T-helper 1 cell treated with Interleukin-12 subunit alpha and Interleukin-12 subunit beta and Interleukin-4 antibody, amounts not matched to agents 30 ng/mL and 1 ng/mL, for 36 hours (primary cell): Measurements from ENCODE around the gene POLDIP3. TPM values are rescaled to one million over a fixed set of nuclear protein-coding genes. Genes with fewer than 3 reads are reported as not detected.
"Not testable (repeated sequence)": the region's sequence is repeated elsewhere in the genome, so short reads cannot be mapped to it uniquely, and the experiment has no call there.

Experiments used
- intact Hi-C: fragments of 100-400 bp; cut with micrococcal nuclease; formaldehyde crosslinking; loops from one replicate; pipeline ENCODE4 v1.15.1; 2024
- total RNA-seq: library from RNA; stranded (reverse); gene quantifications from 2 replicates; pipeline ENCODE4 v1.2.3, GENCODE V29; 2022

The POLDIP3 gene
- total RNA-seq, 1 donor from 2014 or later, result 78.4 TPM

DNA sequence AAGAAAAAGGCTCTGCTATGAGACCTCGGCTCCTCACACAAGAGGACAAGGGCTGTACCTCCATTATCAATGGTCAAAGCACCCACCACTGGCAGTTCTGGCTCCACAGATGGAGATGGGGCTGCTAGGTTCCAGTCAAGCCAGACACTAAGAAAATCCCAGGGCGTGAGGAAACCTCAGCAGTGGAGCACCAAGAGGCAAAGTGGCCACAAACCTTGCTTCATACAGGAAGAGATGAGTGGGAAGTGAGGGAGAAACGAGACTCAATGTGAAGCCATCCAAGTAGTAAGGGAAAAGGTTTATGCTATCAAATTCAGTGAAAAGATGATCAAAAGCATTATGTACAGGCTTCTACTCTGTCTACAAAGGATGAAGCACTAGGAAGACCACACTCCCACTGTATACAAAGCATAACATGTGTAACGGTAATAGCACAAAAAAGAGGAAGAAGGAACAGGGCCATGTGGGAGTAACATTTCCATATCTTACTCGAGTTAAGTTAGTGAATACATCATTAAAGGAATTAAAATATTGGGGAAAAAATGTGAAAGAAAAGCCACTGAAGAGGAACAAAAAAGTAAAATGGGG, 27.0 kb downstream of the POLDIP3 start:
- intact Hi-C loops, result no loop called here

DNA sequence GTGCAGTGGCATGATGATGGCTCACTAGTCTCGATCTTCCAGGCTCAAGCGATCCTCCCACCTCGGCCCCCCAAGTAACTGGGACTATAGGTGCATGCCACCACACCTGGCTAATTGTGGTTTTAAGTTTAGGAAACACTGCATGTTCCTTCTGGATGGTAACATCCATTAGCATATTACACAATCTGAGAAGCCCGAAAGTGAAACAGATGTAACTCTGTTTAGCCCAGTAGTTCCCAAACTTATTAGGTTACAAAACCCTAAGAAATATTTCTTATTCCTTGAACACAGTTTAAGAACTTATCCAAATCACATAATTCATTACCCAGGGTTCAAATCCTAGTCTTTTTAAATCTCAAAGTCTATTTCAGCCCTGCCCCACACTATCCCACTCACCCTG, 28.3 kb downstream of the POLDIP3 start:
- intact Hi-C loops, result no loop called here

DNA sequence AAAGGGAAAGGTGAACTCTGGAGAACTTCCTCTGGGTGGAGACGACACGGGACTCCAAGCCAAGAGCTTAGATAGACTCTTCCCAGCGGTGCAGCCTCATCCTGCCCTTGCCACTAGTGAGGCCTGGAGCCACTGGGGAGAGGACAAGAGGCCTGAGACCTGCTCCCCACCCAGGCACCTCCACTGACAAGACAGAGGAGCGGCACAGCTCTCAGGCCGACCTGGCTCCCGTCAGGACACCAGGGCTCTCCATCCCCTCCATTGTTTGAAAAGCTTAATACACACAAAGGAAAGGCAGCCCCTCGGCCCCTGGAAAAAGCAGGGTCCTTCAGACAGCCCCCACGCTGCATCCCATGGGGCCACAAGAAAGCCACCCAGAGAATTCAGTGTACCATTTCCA, 29.6 kb downstream of the POLDIP3 start:
- intact Hi-C loops, result no loop called here

DNA sequence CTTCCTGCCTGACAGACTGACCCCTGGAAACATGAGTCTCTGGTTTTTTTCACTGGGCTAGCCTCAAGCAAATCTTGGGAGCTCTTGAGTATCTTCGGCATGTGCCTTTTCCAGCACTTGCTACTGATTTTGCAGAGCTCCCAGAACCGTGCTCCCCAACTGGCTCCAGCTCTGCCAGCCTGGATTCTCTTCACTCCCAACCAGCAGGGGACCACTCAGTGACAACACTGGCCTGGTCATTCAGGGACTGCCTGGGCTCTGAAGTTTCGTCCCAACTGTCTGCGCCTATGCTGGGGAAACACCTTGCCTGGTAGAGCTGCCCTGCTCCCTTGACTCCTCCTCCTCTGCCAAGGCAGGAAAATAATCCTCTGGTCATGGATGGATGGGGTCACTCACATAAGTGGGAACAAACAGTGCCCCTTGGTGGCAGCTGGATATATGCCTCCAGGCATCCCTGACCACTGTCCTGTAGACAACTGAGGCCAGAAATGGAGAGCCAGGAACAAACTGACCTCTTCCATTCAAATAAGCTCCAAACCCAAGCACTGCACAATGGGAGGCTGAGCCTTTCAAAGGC, 30.2 kb downstream of the POLDIP3 start:
- intact Hi-C loops, result no loop called here

DNA sequence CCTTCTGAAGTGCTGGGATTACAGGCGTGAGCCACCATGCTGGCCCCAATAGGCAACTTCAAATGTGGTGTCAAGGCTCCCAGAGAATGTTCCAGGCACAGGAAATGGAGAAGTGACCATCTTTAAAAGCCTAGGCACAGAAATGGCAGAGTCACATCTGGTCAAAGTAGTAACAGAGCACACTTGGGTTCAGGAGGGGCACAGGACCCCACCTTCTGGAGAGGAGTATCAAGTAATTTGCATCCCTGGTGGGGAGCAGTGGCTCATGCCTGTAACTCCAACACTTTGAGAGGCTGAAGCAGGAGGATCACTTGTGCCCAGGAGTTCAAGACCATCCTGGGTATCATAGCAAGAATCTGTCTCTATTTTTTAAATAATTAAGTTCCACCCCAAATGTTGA, 31.7 kb downstream of the POLDIP3 start:
- intact Hi-C loops, result loop anchor here (1.0 to 2.0 kb wide), 4 partner anchors 30 to 274 kb away; partner anchors contain the start of genes ARFGAP3, POLDIP3 and SERHL2

DNA sequence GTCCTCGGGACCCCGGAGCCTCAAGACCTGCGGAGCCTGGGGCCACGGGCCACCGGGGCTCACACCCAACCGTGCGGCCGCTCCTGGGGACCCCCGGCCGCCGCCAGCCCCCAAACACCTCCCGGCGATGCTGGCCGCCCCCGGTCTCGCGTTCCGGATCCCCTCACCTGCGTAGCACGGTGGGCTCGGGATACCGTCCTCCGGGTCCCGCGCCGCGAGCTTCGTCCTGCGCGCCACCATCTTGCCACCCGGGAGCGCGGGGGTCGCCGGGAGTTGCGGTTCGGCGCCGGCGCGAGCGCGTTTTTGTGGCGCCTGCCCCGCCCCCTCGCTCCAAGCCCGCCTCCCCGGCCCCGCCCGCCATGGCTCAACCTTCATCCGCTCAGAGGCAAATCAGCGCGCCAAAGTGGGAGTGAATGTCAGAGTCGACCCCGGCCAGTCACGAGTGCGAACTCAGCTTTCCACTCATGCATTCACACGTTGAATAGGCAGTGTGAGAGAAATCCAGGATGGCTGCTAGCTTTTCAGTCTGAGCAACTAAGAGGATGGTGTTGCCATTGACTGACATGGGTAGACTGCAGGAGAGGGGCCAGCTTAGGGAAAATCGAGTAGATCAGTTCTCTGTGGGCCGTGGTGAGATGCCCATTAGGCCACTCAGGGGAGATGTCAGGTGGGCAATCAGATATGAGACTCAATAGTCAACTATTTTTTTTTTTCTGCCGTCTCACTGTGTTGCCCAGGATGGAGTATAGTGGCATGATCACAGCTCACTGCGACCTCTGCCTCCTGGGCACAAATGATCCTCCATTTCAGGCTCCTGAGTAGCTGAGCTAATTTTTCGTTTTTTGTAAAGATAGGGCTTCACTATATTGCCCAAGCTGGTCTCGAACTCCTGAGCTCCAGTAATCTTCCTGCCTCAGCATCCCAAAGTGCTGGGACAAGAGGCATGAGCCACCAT, 32.6 kb downstream of the POLDIP3 start:
- intact Hi-C loops, result loop anchor here (1.0 to 2.0 kb wide), 4 partner anchors 29 to 275 kb away; partner anchors contain the start of genes ARFGAP3, POLDIP3 and SERHL2

DNA sequence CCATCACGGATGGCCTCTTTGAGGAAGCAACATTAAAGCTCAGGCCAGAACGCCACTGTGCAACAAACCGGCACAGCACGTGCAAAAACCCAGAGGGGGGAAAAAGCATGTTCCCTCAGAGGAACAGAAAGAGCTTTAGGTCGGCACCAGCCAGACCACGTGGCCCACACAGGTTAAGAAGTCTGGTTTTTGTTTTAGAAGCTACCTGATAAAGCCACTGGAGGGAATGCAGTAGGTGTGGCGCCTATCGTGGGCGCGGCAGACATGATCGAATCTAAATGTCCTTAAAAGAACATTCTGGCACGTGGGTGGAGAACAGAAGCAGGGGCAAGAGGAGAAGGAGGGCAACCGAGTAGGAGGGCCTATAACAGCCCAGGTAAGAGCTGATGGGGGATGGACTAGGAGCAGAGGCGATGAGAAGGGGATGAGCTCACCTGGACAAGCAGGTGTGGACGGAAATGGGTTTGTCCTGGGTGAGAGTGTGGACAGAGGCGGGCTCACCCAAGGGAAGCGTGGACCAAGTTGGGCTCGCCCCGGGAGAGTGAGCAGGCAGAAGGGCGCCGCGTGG, 33.4 kb downstream of the POLDIP3 start:
- intact Hi-C loops, result not testable (repeated sequence)

DNA sequence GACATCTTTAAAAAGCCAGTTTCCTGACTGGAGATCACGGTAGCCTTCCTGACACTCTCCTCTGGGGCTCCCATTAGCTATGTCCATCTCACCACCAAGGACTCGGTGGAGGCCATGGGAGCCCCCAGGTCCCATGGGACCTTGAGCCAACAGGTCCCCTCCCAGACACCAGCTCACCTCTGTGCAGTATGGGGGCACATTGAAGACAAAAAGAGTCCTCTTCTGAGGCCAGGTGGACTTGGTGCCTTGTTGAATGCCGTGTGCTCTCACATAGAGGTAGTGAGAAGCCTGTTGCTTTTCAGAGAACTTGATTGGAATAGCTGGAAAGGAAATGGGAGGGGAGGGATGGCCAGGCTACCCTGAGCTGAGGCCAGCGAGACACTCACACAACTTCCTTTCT, 34.6 kb downstream of the POLDIP3 start:
- intact Hi-C loops, result not testable (repeated sequence)

DNA sequence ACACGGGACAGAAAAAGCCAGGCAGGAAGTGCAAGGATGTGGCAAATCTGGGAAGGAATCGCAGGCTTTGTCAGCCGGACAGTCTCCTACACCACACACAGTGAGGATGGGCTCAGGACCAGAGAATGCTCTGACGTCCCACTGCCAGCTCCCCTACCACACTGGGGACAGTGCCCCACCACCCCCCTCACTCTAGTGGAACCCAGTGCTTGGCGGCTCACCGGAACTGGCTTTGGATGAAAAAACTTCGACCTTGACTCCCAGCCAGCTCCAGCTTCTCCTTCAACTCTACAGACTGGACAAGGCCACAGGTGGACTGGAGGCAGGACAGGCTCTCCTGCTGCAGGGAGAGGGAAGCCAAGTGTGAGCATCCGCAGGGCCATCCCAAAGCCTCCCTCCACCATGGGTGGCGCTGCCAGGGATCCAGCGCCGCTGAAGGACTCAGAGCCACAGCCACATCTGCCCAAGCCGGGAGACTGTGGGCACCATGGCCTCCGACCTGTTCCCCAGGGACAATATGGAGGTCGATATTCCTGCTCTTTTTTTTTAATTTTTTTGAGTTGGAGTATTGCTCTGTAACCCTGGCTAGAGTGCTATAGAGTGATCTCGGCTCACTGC, 37.0 kb downstream of the POLDIP3 start:
- intact Hi-C loops, result no loop called here

DNA sequence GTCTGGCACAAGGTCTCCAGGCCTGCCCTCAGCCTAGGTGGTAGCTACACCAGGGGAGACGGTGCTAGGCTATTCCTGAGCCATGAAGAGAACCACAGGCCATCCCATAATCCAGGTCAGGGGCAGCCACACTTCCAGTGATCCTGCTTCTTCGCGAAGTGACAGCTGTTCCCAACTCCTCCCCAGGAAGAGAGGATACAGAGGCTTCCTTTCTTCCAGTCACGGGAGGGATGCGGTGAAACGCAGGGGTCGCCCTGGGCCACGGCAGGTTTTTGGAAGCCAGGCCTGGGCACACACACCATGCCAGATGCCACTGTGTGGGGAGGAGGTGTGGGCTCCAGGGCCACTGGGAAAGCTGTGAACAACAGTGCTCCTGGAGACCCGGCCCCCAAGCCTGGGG, 37.5 kb downstream of the POLDIP3 start:
- intact Hi-C loops, result not testable (repeated sequence)

DNA sequence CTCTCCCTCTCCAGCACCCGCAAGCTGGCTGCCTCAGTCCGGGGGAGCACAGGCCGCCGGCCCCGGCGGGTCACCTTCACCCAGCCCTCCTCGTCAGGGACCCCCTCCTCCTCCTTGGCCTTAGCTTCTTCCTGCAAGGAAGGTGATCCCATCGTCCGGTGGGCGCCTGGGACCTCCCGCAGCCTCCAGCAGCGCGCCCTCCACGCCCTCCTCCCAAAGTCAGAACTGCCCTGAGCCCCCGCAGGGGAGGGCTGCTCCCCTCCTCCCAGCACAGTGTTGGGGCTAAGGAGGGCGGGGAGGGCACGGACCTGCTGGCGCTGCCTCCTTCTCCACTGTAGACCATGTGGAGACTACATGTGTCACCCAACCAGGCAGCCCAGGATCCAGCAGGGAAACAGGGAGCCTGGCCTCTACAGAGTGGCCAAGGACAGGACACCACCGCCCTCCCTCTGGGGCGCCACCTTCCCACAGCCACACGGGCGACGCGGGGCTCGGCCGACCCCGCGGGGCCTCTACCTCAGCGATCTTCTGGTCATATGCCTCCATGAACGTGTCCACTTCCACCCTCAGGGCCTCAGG, 38.6 kb downstream of the POLDIP3 start:
- intact Hi-C loops, result not testable (repeated sequence)

DNA sequence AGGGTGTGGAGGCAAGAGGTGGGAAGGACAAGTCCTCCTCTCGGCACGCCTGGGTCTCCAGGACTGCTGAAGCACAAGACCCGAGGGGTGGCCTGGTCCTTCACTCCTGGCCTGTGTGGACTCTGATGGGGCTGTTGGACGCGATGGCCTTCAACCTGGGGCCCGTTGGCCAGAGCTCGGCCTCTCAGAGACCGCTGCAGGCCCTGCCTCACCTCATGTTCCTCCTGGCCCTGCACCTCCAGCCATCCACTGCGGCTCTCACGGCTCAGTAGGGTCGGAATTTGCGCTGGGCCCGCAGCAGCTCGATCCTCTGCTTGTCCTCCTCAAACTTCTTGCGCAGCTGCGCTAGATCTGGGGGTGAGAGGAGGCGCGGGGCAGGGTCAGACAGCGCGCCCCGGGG, 40.2 kb downstream of the POLDIP3 start:
- intact Hi-C loops, result not testable (repeated sequence)

DNA sequence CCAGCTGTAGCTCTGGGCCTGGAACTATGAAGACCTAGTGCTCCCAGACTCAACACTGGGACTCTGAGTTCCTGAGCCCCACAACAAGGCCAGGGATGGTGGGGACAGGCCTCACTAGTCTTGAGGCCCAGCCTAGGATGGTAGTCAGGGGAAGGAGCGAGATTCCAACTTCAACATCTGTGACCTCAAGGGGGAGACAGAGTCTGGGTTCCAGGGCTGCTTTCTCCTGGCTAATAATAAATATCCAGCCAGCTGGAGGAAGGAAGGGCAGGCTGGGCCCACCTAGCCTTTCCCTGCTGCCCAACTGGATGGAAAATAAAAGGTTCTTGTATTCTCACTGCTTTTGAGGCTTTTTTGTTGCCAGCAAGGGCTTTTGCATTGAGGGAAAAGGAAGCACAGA, 40.6 kb downstream of the POLDIP3 start:
- intact Hi-C loops, result not testable (repeated sequence)

DNA sequence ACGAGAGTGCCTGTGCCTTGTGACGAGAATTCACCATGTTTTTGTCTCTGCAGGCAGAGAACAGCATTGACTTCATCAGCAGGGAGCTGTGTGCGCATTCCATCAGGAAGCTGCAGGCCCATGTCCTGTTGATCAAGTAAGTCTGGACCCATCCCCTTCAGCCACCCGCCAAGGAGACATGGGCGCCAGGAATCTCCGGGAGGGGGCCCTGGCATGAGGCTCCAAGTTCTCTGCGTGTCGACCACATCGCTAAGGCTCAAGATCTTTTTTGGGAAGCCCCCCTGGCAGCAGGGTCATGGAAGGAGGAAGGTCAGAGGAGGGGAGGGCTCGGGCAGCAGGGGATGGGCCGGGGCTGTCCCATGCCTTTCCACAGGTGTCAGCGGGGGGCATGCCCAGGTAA, 43.6 kb downstream of the POLDIP3 start:
- intact Hi-C loops, result not testable (repeated sequence)

DNA sequence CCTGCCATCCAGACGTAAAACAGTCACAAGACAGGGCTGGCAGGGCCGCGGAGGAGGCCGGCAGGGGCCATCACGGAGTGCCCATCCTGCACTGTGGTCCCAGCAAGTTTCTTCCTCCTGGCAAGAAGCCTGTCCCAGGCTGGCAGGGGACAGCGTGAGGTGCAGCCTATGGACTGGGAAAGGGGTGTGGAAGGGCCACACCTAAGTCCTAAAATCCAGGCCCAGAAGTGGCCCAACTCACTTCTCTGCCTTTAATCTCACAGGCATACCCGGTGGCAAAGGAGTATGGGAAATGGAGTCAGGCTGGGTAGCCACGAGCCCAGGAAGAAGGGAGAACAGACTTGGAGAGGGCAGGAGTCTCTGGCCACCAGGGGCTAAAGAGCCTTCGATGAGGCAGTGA, 44.1 kb downstream of the POLDIP3 start:
- intact Hi-C loops, result not testable (repeated sequence)

DNA sequence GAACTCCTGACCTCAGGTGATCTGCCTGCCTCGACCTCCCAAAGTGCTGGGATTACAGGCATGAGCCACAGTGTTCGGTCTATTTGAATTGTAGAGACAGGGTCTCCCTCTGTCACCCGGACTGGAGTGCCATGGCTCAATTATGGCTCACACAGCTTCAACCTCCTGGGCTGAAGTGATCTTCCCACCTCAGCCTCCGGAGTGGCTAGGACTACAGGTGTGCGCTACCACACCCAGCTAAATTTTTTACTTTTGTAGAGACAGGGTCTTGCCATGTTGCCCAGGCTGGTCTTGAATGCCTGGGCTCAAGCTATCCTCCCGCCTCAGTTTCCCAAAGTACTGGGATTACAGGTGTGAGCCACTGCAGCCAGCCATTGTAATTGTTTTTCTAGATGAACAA, 46.7 kb downstream of the POLDIP3 start:
- intact Hi-C loops, result not testable (repeated sequence)

DNA sequence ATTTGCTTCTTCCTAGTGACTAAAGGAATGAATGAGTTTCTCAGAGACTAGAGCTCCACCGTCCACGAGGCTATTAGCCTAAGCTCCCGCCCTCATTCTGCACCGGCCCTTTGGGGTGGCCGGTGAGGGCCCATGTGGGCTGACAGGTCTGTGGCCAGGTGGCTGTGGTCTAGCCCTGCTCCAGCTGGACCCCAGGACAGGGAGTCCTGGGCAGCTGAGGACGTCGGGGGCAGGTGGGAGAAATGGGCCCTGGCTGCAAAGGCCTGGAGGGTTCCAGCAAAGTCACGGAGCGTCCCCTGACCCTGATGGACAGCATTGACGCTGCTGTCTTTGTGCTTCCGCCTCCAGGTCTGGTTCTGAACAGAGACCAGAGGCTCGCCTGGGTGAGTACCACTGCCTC, 48.7 kb downstream of the POLDIP3 start:
- intact Hi-C loops, result no loop called here

DNA sequence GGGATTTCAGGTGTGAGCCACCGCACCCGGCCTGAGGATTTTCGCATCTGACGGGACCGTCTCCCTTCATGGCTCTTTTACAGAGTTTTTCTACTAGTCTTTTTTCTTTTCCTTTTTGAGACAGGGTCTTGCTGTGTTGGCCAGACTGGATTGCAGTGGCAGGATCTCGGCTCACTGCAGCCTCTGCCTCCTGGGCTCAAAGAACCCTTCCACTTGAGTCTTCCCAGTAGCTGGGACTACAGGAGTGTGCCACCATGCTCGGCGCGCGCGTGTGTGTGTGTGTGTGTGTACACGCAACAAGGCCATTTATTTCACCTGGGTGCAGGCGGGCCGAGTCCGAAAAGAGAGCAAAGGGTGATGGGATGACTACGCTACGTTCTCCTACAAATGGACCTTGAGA, 50.0 kb downstream of the POLDIP3 start:
- intact Hi-C loops, result no loop called here

DNA sequence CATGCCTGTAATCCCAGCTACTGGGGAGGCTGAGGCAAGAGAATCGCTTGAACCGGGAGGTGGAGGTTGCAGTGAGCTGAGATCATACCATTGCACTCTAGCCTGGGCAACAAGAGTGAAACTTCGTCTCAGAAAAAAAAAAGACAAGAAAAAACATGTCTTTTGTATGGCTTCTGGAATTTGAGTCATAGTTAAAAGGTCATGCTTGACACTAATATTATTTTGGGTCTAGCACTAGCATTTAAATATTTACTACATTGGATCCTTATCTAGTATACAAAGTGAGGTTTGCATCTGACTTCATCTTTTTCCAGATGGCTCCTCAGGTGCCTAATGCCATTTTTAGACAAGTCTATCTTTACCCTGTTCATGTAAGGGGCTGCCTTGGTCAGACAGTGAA, 50.7 kb downstream of the POLDIP3 start:
- intact Hi-C loops, result not testable (repeated sequence)

DNA sequence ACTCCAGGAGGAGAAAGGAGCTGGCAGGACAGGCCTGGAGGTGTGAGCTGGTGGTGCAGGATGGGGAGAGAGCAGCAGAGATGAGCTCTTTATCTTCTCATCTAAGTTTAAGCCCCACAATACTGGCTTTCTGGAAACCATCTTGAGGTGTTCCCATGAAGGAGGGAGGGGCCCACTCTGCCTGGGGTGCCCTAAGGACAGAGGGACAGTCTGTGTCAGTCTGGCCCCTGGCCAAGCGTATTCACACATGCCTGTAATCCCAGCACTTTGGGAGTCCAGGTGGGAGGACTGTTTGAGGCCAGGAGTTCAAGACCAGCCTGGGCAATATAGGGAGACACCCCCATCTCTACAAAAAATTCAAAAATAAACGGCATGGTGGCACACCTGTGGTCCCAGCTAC, 52.0 kb downstream of the POLDIP3 start:
- intact Hi-C loops, result no loop called here

DNA sequence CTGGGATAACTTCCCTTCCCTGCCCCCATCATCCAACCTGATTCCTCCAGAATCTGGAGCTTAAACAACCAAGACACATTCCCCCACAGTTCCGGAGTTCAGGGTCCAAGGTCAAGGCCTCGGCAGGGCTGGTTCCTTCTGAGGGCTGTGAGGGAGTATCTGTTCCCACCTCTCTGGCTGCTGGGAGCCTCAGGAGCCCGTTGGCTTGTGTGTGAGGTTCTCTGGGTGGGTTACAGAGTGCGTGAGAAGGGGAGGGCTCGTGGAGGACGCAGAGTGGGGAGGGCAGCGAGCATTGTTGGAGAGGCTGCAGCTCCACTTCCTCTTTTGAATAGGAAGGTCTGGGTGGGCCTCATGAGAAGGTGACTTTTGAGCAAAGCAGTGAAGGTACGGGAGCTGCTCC, 52.4 kb downstream of the POLDIP3 start:
- intact Hi-C loops, result no loop called here
